ES-I3 (cell line): ENCODE results near the gene SHQ1.
"Not testable (repeated sequence)": the region's sequence is repeated elsewhere in the genome, so short reads cannot be mapped to it uniquely, and the experiment has no call there.

Source experiments
- H3K36me3 ChIP-seq: 2 replicates; pipeline ENCODE4 v1.6.1; 2013; ENCODE audit warnings: mild to moderate bottlenecking, low read length, control low read depth, moderate library complexity; ENCODE audit not compliant: insufficient read depth
- H3K4me1 ChIP-seq: 2 replicates; pipeline ENCODE4 v1.6.1; 2013; ENCODE audit warnings: mild to moderate bottlenecking, control low read depth, low read length; ENCODE audit not compliant: insufficient read depth
- H3K9ac ChIP-seq: 2 replicates; pipeline ENCODE4 v1.6.1; 2013; ENCODE audit warnings: low read depth, mild to moderate bottlenecking, low read length, moderate library complexity
- H3K9me3 ChIP-seq: 2 replicates; pipeline ENCODE4 v1.6.1; 2013; ENCODE audit warnings: mild to moderate bottlenecking, low read length, moderate library complexity; ENCODE audit not compliant: control insufficient read depth, insufficient read depth

Gene SHQ1

GRCh38 chr3:72719137-72719536 lies 129.1 kb downstream of the SHQ1 start:
- H3K9ac ChIP-seq, result no peak overlapping the region
- peaks cover 17% of the 10 kb centered on the region; the same call in 1 of the 2 replicates for H3K4me1 ChIP-seq
- no peaks in the 10 kb centered on the region for H3K36me3 ChIP-seq
- peaks cover 3% of the 10 kb centered on the region; the same call in 1 of the 2 replicates for H3K9me3 ChIP-seq

GRCh38 chr3:72714135-72714534 lies 134.1 kb downstream of the SHQ1 start:
- H3K9me3 ChIP-seq, result not testable (repeated sequence)

GRCh38 chr3:72710471-72710870 lies 137.8 kb downstream of the SHQ1 start:
- H3K4me1 ChIP-seq, H3K36me3 ChIP-seq, H3K9me3 ChIP-seq, H3K9ac ChIP-seq: not testable (repeated sequence)

More at GRCh38 chr3:72714135-72714534, 134.1 kb downstream of the SHQ1 start:
- not testable (repeated sequence) for H3K9ac ChIP-seq, H3K36me3 ChIP-seq, H3K4me1 ChIP-seq

GRCh38 chr3:72708441-72708840 lies 139.8 kb downstream of the SHQ1 start:
- Histone ChIP-seq H3K4me1 (no peaks in the 10 kb centered on the region), H3K9me3 (no peaks in the 10 kb centered on the region), H3K9ac (no peak overlapping the region), H3K36me3 (no peaks in the 10 kb centered on the region)

GRCh38 chr3:72702997-72703396 lies 145.2 kb downstream of the SHQ1 start:
- no peak overlapping the region for H3K9ac ChIP-seq
- H3K9me3 ChIP-seq, result no peaks in the 10 kb centered on the region
- no peaks in the 10 kb centered on the region for H3K36me3 ChIP-seq
- peaks cover 3% of the 10 kb centered on the region; the same call in 1 of the 2 replicates for H3K4me1 ChIP-seq

- Histone ChIP-seq H3K9ac (no peak overlapping the region), H3K36me3 (no peaks in the 10 kb centered on the region), H3K9me3 (no peaks in the 10 kb centered on the region), H3K4me1 (peaks cover 9% of the 10 kb centered on the region)
Measured at GRCh38 chr3:72702390-72702789, 145.9 kb downstream of the SHQ1 start.

- Histone ChIP-seq H3K36me3 (no peaks in the 10 kb centered on the region), H3K9ac (no peak overlapping the region), H3K4me1 (peaks cover 12% of the 10 kb centered on the region), H3K9me3 (no peaks in the 10 kb centered on the region)
Measured at GRCh38 chr3:72700106-72700505, 148.1 kb downstream of the SHQ1 start.

GRCh38 chr3:72699631-72700030 lies 148.6 kb downstream of the SHQ1 start:
- peaks cover 12% of the 10 kb centered on the region for H3K4me1 ChIP-seq

More at GRCh38 chr3:72699631-72700030, 148.6 kb downstream of the SHQ1 start:
- Histone ChIP-seq H3K9me3 (no peaks in the 10 kb centered on the region), H3K9ac (no peak overlapping the region), H3K36me3 (no peaks in the 10 kb centered on the region)
